Endodermal cell (in vitro differentiated cells): Measurements from ENCODE around the gene PPP1R3E. TPM values are rescaled to one million over a fixed set of nuclear protein-coding genes. Genes with fewer than 3 reads are reported as not detected.

Source experiments
- DNase-seq: peaks from one replicate; pipeline ENCODE4 v3.0.0-alpha.2; 2017
- H3K27ac ChIP-seq: 2 replicates; pipeline ENCODE4 v1.5.1; 2013; ENCODE audit warnings: mild to moderate bottlenecking, low read depth, low read length, moderate library complexity
- H3K27me3 ChIP-seq: 2 replicates; pipeline ENCODE4 v1.6.1; 2013; ENCODE audit warnings: mild to moderate bottlenecking, low read length, moderate library complexity; ENCODE audit not compliant: insufficient read depth, control insufficient read depth, poor library complexity, severe bottlenecking
- H3K36me3 ChIP-seq: 2 replicates; pipeline ENCODE4 v1.7.0; 2013; ENCODE audit warnings: mild to moderate bottlenecking, low read length, moderate library complexity; ENCODE audit not compliant: control insufficient read depth, insufficient read depth
- H3K4me1 ChIP-seq: one replicate; pipeline ENCODE4 v1.7.0; 2013; ENCODE audit warnings: low read length; ENCODE audit not compliant: control insufficient read depth, insufficient read depth
- H3K4me3 ChIP-seq: 2 replicates; pipeline ENCODE4 v1.5.1; 2013; ENCODE audit warnings: mild to moderate bottlenecking, low read length, moderate library complexity
- H3K9ac ChIP-seq: 2 replicates; pipeline ENCODE4 v1.6.1; 2013; ENCODE audit warnings: mild to moderate bottlenecking, low read length, moderate library complexity; ENCODE audit not compliant: poor library complexity, severe bottlenecking; ENCODE audit errors: extremely low read depth
- H3K9me3 ChIP-seq: 2 replicates; pipeline ENCODE4 v1.6.1; 2013; ENCODE audit warnings: mild to moderate bottlenecking, low read length, moderate library complexity; ENCODE audit not compliant: control insufficient read depth
- H3K27ac Mint-ChIP-seq: 2 replicates; pipeline ENCODE4 v1.8.0; 2020; ENCODE audit warnings: mixed read lengths
- H3K27me3 Mint-ChIP-seq: 2 replicates; pipeline ENCODE4 v1.8.0; 2021; ENCODE audit warnings: mild to moderate bottlenecking, mixed read lengths; ENCODE audit not compliant: insufficient read depth
- H3K36me3 Mint-ChIP-seq: 2 replicates; pipeline ENCODE4 v1.8.0; 2020; ENCODE audit warnings: low read depth, mixed read lengths
- H3K4me1 Mint-ChIP-seq: 2 replicates; pipeline ENCODE4 v1.8.0; 2020; ENCODE audit warnings: mixed read lengths
- H3K4me3 Mint-ChIP-seq: 2 replicates; pipeline ENCODE4 v1.8.0; 2020; ENCODE audit warnings: mild to moderate bottlenecking, moderate library complexity, mixed read lengths
- H3K9me3 Mint-ChIP-seq: 2 replicates; pipeline ENCODE4 v1.8.0; 2020; ENCODE audit warnings: mild to moderate bottlenecking, mixed read lengths
- CTCF ChIP-seq: fragments of 200-600 bp; sonication (generic); conservative IDR thresholded peaks from 2 replicates; pipeline ENCODE4 v1.5.0; 2021; ENCODE audit warnings: antibody characterized with exemption, mild to moderate bottlenecking
- WGBS, 2 experiments: methylation state at CpG; one replicate each; pipeline versions ENCODE4 v1.1.5 to v1.1.7; 2013; ENCODE audit warnings: missing lambda C conversion rate in 2 of 2, mixed read lengths in 1 of 2; ENCODE audit not compliant: insufficient coverage in 1 of 2, insufficient read length in 1 of 2; 5-methylcytosine and 5-hydroxymethylcytosine counted together
- total RNA-seq, 2 donors: library from RNA; stranded (reverse); fragmentation: NEBNext Ultra II Directional in 1 of 2; extraction: Animal tissue kit (Norgen Biotek cat#: 25700) in 1 of 2; gene quantifications; 2 replicates in 1 of 2; 3 replicates in 1 of 2; pipeline ENCODE4 v1.2.1, GENCODE V29; 2021

Gene PPP1R3E
- total RNA-seq, 2 donors from 2014 or later = 5.7 to 6.5 TPM

DNA sequence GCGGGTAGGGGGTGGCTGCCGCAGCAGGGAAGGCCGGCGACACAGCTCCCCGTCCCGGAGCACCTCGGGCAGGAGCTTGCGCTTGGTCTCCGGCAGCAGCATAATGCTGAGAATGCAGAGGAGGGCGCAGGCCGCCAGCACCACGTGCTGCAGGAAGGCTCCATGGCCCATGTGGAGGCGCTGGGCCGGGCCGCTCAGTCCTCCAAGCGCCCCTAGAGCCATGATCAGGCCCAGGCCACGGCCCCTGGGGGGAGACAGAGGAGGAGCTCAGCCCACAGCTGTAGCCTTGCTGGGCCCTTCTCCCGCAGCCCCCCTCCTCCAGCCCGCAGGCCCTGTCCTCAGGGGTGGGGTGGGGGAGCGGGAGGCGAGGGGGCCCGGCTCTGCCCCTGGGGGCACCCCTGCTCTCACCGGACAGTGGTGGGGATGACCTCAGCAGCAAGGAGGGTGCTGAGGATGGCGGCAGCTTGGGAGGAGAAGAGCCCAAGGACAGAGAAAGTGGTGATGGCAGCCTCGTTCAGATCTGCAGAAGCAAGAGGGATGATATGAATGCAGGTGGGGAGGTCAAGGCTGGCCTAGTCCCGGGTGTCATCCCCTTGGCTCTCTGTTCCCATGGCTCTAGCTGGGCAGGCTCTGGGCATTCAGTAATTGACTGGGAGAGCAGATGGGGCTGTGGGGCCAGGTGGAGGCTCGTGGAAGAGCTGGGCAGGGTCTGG, 44.2 kb upstream of the PPP1R3E start:
- no peak overlapping the region for H3K9ac ChIP-seq
- Mint-ChIP-seq H3K27me3 (peaks cover 25% of the 10 kb centered on the region), H3K9me3 (peaks cover 9% of the 10 kb centered on the region), H3K4me3 (peak overlapping the region; percentile 10), H3K27ac (no peak overlapping the region), H3K36me3 (peaks cover 21% of the 10 kb centered on the region), H3K4me1 (peaks cover 23% of the 10 kb centered on the region)
- H3K4me1 ChIP-seq = peaks cover 19% of the 10 kb centered on the region
- peaks cover 12% of the 10 kb centered on the region for H3K9me3 ChIP-seq
- H3K4me3 ChIP-seq = no peak overlapping the region
- peaks cover 8% of the 10 kb centered on the region for H3K27me3 ChIP-seq
- WGBS, 2 experiments = 89 to 95% methylated on average over 10 to 27 of the region's 27 CpGs
- H3K36me3 ChIP-seq = no peaks in the 10 kb centered on the region
- no peak overlapping the region for H3K27ac ChIP-seq
- TF ChIP-seq CTCF = no peak
- DNase-seq = peak; percentile 62

GRCh38 chr14:23345987-23346692, 43.5 kb upstream of the PPP1R3E start:
- Mint-ChIP-seq H3K4me1 (peaks cover 23% of the 10 kb centered on the region), H3K36me3 (peaks cover 19% of the 10 kb centered on the region), H3K27me3 (peaks cover 17% of the 10 kb centered on the region), H3K27ac (peak overlapping the region; percentile 34), H3K4me3 (peak overlapping the region; percentile 10), H3K9me3 (peaks cover 14% of the 10 kb centered on the region)
- Histone ChIP-seq H3K36me3 (no peaks in the 10 kb centered on the region), H3K27ac (no peak overlapping the region), H3K27me3 (peaks cover 4% of the 10 kb centered on the region), H3K4me3 (peak overlapping the region; percentile 61), H3K9me3 (peaks cover 19% of the 10 kb centered on the region), H3K4me1 (peaks cover 19% of the 10 kb centered on the region), H3K9ac (no peak overlapping the region)
- TF ChIP-seq CTCF = peak; percentile 58
- 70 to 72% methylated on average over 9 to 13 of the region's 13 CpGs for WGBS, 2 experiments
- peak; percentile 75 for DNase-seq

GRCh38 chr14:23344481-23344880, 41.8 kb upstream of the PPP1R3E start:
- Mint-ChIP-seq H3K27ac (no peak overlapping the region), H3K27me3 (peaks cover 2% of the 10 kb centered on the region), H3K4me1 (peaks cover 23% of the 10 kb centered on the region), H3K4me3 (no peak overlapping the region), H3K36me3 (peaks cover 6% of the 10 kb centered on the region), H3K9me3 (peaks cover 28% of the 10 kb centered on the region)
- Histone ChIP-seq H3K27me3 (no peaks in the 10 kb centered on the region), H3K4me1 (peaks cover 19% of the 10 kb centered on the region), H3K9ac (no peak overlapping the region), H3K27ac (no peak overlapping the region), H3K36me3 (no peaks in the 10 kb centered on the region), H3K9me3 (peaks cover 36% of the 10 kb centered on the region), H3K4me3 (peak overlapping the region; percentile 61)
- WGBS, 2 experiments = 91% methylated on average over 3 of the region's 3 CpGs; no CpG with 5 or more reads in 1 of the 2 experiments
- TF ChIP-seq CTCF = peak; percentile 33
- DNase-seq = peak; percentile 10
